ENCODE data around the gene ISOC1. TPM values are rescaled to one million over a fixed set of nuclear protein-coding genes. Genes with fewer than 3 reads are reported as not detected.

ISOC1 gene
- total RNA-seq, 1 donor from 2014 or later: 113 TPM

DNA sequence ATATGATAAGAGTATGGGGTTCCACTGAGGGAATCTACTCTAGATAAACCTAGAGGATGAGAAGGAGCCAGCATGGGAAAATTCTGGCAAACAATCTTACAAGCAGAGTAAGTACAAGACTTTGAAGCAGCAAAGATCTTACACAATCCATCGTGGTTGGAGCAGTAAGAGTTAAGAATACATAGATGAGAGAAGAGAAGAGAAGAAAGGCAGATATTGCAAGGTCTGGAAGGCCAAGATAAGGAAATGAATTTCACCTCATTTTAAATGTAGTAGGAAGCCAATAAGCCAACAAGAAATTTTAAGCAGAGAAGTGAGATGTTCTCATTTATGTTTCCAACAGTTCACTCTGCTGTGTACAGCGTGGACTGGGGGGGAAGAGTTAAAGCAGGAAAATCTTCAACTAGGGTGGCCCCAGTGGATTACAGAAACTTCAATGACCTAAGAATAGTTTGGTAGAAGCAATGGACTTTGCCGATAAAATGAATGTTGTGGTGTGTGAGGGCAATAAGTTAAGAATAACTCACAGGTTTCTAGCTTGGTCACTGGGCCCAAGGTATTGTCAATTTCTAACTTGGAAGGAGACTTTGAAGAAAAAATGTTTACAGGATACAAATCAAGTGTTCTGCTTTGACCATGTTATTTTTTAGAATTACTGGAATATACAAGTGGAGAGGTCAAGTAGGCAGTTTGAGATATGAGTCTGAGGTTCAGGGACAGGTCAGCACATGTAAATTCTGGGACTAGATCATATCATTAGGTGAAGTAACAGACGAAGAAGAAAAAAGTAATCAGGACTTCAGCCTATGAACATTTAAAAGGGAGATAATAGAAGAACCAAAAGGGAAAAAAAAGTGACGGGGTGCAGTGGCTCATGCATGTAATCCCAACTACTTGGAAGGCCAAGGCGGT, 12.1 kb upstream of the ISOC1 start:
- ATAC-seq (ENCODE audit: poor library complexity) (no peak), DNase-seq (no peak)
- intact Hi-C loops (cut with DNase I): no loop called here

DNA sequence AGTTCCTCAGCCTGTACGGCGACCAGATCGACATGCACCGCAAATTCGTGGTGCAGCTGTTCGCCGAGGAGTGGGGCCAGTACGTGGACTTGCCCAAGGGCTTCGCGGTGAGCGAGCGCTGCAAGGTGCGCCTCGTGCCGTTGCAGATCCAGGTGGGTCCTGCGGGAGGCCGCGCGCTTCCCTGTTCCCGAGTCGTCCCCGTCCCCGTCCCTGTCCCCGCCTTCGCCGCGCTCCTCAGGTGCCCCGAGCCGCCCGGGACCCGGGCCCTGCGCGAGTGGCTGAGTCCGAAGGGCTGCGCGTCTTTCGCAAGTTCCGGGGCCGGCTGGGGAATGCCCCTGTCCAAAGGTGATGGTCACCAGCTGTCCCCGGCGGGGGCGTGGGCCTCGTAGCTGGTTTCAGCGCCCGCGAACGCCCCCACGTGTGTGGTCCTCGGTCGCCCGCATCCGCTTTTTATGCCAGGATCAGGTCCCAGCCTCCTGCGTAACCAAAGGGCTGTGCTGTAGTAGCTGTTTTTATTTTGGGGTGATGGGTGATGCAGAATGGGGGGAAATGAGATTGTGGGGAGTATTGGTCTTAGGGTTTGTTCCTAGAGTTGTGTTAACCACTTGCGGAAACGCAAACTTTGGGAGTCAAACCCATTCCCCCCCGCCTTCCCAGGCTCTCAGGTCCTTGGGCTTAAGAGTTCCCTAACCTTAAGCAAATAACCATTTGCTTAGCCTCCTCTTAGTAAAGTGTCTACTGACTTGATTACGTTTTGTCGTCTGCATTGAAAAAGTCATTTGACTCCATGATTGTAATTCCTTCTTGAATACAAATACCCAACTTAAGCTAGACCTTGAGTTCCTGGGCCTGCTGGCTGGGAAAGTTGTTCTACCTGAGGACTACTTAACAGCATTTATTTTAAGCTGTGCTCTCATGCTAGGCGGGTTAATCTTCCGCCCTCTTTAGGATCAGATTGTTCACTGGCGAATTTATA, 663 bp downstream of the ISOC1 start:
- DNase-seq (peak; percentile 86), ATAC-seq (ENCODE audit: poor library complexity) (peak; percentile 65)
- intact Hi-C loops (cut with DNase I): no loop called here

DNA sequence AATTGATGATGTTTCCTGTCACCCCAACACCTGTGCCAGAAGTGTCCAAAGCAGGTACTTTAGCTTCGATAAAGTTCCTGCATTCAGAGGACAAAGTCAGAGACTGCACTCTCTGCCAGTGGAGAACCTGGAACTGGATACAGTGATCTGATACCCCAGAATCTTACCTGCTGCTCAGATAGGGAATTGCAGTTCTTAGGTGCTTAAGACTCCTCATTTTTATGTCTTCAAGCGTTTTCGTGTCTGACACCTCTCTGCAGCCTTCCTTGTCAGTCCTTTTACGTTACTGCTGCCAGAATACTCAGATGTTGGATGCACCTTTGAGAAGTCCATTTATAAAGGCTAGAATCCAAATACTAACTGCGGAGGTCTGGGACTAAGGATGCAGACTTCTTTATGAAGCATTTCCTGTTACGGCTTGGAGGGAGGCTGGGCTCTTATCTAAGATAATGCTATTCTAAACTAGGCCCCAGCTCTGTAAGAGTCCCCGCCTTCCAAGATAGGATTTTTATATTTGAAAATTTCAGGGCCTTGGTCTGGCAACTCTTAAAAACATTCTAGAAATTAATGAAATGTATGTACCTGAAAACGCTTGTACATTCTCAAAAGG, 1.9 kb downstream of the ISOC1 start:
- intact Hi-C loops (cut with DNase I): no loop called here
- ATAC-seq (ENCODE audit: poor library complexity) (no peak), DNase-seq (no peak)

DNA sequence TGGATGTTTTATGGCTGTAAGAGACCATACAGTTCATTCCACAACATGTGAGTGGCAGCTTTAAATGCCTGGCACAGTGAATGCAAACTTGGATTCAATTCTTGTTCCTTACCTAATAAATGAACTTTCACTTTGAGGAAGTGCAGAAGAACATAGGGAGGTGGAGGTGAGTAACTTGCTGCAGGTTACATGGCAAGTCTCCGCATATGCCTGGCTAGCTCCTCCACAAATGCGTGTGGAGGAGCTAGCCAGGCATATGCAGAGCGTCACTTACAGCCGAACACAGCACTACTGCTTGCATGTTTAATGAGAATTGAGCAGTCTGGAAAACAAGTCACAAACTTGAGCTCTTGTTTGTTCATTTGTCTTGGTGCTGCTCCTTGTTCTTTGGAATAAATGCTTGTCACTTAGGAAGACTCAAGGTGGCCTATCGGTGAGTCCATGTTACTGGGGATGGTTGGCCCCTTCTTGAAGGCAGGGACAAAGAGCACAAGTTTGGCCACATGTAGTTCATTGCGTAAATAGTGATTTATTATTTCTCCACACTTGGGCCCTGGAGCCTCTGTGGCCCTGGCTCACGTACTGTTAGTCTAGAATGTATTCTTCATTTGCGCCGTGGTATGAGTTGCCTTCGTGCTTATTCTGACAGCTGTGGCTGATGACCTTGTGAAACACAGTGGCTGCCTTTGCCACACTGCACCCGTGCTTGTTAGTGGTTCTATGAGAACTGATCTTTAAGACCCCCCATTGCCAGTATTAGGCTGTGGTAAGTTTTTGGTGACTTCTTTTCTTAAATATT, 3.1 kb downstream of the ISOC1 start:
- no peak for ATAC-seq (ENCODE audit: poor library complexity)
- DNase-seq: peak; percentile 43
- intact Hi-C loops (cut with DNase I): no loop called here

- intact Hi-C loops (cut with DNase I): no loop called here
- DNase-seq (no peak), ATAC-seq (ENCODE audit: poor library complexity) (no peak)
These were observed 4.1 kb downstream of the ISOC1 start for GRCh38 chr5:129098488-129099183.

DNA sequence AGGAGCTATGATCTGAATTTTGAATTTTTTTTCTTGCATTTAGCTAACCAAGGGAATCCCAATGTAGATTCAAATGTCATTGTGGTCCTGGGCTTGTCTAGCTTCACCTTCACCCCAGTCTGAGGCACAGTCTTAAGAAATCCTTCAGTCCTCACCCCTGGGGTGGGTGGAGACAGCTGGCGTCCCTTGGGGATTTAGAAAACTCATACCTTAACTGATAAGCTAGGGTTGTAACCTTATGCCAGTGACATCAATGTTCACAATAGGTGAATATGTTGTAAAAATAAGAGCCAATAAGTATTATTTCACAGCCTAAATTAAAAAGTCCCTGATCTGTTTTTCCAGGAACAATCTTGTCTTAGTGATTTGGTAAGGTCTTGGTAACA, 4.6 kb downstream of the ISOC1 start:
- intact Hi-C loops (cut with DNase I): no loop called here
- ATAC-seq (ENCODE audit: poor library complexity) (no peak), DNase-seq (no peak)

GRCh38 chr5:129101794-129102193, 7.2 kb downstream of the ISOC1 start:
- intact Hi-C loops (cut with DNase I): no loop called here
- DNase-seq (no peak), ATAC-seq (ENCODE audit: poor library complexity) (no peak)

GRCh38 chr5:129103397-129103796, 8.8 kb downstream of the ISOC1 start:
- intact Hi-C loops (cut with DNase I): no loop called here
- ATAC-seq (ENCODE audit: poor library complexity) (no peak), DNase-seq (no peak)

- DNase-seq (no peak), ATAC-seq (ENCODE audit: poor library complexity) (no peak)
- intact Hi-C loops (cut with DNase I): no loop called here
These were observed 10.4 kb downstream of the ISOC1 start for GRCh38 chr5:129104915-129105455.

GRCh38 chr5:129107637-129108036, 13.1 kb downstream of the ISOC1 start:
- intact Hi-C loops (cut with DNase I): no loop called here
- ATAC-seq (ENCODE audit: poor library complexity): no peak

GRCh38 chr5:129110742-129111141, 16.2 kb downstream of the ISOC1 start:
- ATAC-seq (ENCODE audit: poor library complexity) (no peak), DNase-seq (no peak)
- intact Hi-C loops (cut with DNase I): no loop called here

More at GRCh38 chr5:129107637-129108036, 13.1 kb downstream of the ISOC1 start:
- no peak for DNase-seq

- DNase-seq (no peak), ATAC-seq (ENCODE audit: poor library complexity) (peak; percentile 15)
- intact Hi-C loops (cut with DNase I): no loop called here
These were observed 16.8 kb downstream of the ISOC1 start for GRCh38 chr5:129111351-129111750.

GRCh38 chr5:129112295-129112694, 17.7 kb downstream of the ISOC1 start:
- ATAC-seq (ENCODE audit: poor library complexity) (no peak), DNase-seq (no peak)
- intact Hi-C loops (cut with DNase I): no loop called here

DNA sequence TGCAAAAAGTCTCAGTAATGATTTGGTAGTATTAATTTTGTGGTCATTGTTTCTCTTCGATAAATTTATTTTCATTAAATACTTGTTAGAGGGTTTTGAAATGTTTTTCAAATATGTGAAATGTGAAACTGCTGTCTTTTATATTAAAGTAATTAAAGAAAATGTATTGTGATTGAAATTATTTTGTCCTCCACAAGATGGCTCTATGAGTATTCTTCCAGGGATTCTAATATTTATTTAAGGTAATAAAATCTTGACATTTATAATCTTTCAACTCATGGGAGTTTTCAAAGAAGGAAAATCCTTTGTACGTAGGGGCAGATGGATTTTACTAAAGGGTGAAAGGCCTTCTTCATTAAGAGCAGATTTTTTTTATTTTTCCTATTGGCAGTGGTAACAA, 19.3 kb downstream of the ISOC1 start:
- intact Hi-C loops (cut with DNase I): no loop called here
- DNase-seq (no peak), ATAC-seq (ENCODE audit: poor library complexity) (no peak)

DNA sequence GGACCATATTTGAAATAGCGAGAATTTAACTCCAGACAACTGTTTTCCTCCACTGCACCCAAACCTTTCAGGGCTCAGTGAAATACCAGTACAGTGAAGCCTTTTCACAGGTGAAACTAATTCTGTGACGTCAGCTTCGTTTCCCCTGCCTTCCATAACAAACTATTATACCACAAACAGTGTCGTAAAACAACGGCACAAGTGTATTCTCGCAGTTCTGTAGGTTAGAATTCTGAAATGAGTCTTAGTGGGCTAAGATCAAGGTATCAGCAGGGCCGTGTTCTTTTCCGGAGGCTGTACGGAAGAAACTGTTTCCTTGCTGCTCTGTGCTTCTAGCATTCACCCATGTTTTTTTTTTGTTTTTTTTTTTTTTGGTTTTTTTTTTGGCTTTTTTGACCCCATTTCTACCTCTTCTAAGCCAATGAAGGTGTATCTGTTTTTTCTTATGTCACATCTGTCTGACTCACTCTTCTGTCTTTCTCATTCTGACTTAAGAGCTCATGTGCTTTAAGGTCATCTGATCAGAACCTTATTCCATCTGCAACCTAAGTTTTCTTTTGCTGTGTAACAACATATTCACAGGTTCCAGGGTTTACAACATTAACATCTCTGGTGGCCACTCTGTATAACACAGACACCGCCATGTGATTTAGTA, 20.1 kb downstream of the ISOC1 start:
- DNase-seq: no peak
- ATAC-seq (ENCODE audit: poor library complexity): no peak
- intact Hi-C loops (cut with DNase I): no loop called here

GRCh38 chr5:129115680-129116079, 21.1 kb downstream of the ISOC1 start:
- ATAC-seq (ENCODE audit: poor library complexity) (no peak), DNase-seq (no peak)
- intact Hi-C loops (cut with DNase I): no loop called here

GRCh38 chr5:129116797-129117196, 22.2 kb downstream of the ISOC1 start:
- no peak for DNase-seq
- intact Hi-C loops (cut with DNase I): no loop called here
- ATAC-seq (ENCODE audit: poor library complexity): no peak
